Measurements from ENCODE around the gene SOX6. TPM values are rescaled to one million over a fixed set of nuclear protein-coding genes. Genes with fewer than 3 reads are reported as not detected.
"Not testable (repeated sequence)": the region's sequence is repeated elsewhere in the genome, so short reads cannot be mapped to it uniquely, and the experiment has no call there.

Gene SOX6
- total RNA-seq = 1 to 10 TPM; 7.6 to 7.8 TPM
- long read RNA-seq, partial matches to known transcripts = 1 of 3 reads
- long read RNA-seq, other reads (novel, unspliced or antisense) = 2 of 3 reads

GRCh38 chr11:16356057-16356760 is at the start of gene SOX6:
Gene SOX6 (minus strand): TSS chr11:16356546. CDS start chr11:16341248, 15,298 bp downstream.
- DNase-seq = no peak
- peak; percentile 44 for ATAC-seq
- intact Hi-C loops (cut with DNase I, micrococcal nuclease) = no loop called here

GRCh38 chr11:16404781-16405285 is 48.5 kb upstream of the SOX6 start:
- DNase-seq (no peak), ATAC-seq (no peak)
- intact Hi-C loops (cut with DNase I, micrococcal nuclease) = no loop called here

DNA sequence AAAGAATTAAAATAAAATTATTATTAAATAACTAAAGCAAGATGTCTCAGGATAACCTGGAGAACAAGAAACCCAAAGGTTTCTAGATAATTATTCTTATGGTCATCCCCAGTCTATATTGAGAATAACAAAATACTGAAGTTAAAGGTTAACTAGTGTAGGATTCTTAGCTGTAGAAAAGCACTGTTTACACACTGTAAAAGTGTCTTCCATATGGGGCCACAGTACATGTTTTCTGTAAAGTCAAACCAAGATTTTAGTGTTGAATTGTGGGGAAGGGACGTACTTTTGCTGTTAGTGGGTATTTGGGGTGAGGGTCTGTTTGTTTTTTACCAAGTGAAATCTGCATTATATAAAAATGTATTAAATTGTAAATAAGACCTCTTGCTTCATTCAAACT is 47.5 kb upstream of the SOX6 start:
- intact Hi-C loops (cut with DNase I, micrococcal nuclease) = no loop called here
- ATAC-seq = peak; percentile 79

DNA sequence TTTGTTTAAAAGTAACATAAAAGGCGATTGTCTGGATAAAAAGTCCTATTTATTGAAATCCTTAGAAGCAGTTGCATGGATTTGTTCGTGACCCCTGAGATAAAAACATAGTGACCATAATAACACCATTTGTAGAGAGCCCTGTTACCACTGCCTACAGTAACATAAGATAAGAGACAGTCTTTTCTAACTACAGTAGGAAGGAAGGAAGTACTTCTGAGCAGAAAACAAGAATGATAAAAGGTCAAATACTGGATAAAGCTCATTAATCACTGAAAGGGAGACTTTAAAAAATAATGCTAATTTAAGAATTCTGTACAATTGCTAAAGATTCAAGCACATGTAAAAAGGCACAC is 47.1 kb upstream of the SOX6 start:
- intact Hi-C loops (cut with DNase I, micrococcal nuclease) = no loop called here
- ATAC-seq = no peak
- DNase-seq = no peak

More for the DNA sequence above, 47.5 kb upstream of the SOX6 start:
- DNase-seq = no peak

DNA sequence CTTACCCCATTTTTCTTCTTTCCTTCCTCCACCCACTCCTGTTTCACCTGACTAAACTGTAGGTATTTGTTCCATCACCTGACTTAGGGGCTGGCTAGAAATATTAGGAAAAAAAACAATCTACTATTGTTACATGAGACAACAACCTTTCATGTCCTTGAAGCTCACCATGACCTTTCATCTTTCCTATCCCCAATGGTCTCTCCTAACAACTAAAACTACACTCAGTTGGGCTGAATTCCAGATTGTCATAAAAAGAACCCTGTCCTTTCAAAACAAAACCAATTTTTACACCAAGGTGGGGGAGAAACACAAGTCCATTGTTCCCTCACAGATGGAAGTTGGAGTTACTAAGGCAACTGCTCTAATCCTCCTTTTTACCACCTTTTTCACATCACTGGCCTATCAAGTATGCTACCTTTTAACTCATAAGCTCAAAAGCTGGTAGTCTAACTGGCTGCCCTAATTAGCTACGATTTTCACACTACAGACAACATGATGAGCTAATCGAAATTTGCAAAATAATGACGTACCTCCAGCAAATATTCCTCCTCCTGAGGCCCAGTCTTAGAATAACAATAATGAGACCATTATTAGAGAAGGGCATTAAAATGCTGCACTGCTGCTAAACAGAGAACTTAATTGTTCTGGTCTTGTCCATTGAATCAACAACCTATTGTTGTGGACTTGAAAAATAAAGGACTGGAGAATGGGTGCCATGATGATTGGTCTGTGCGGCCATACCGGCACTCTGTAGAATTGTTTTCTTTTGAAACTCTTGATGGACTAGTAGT is 46.5 kb upstream of the SOX6 start:
- intact Hi-C loops (cut with DNase I, micrococcal nuclease) = no loop called here
- DNase-seq = no peak
- ATAC-seq = no peak

- ATAC-seq (no peak), DNase-seq (no peak)
Observed at GRCh38 chr11:16397390-16397789, 41.0 kb upstream of the SOX6 start.

GRCh38 chr11:16395601-16396000 is 39.3 kb upstream of the SOX6 start:
- intact Hi-C loops (cut with DNase I, micrococcal nuclease) = no loop called here
- ATAC-seq (no peak), DNase-seq (no peak)

More at GRCh38 chr11:16397390-16397789, 41.0 kb upstream of the SOX6 start:
- intact Hi-C loops (cut with DNase I, micrococcal nuclease) = no loop called here

DNA sequence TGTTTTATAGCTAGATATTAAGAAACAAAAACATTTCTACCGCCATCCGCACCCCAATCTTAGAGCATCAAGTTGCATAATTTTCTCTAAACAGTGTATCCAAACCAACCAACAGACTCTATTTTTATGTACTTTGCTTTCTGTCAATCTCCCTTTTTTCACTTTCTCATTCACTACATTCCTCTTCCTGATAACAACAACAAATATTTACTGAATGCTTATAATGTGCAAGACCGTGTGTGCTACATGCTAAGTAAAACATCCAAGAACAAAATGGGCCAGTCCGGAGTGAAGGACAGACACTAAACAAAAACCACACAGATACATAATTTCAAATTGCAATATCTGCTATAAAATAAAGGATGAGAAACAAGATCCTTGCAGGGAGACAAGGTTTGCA is 38.6 kb upstream of the SOX6 start:
- DNase-seq = no peak
- ATAC-seq = no peak
- intact Hi-C loops (cut with DNase I, micrococcal nuclease) = no loop called here

GRCh38 chr11:16393340-16393739 is 37.0 kb upstream of the SOX6 start:
- DNase-seq (no peak), ATAC-seq (no peak)
- intact Hi-C loops (cut with DNase I, micrococcal nuclease) = no loop called here

- no peak for ATAC-seq
- intact Hi-C loops (cut with DNase I, micrococcal nuclease) = no loop called here
- DNase-seq = no peak
Observed at GRCh38 chr11:16392616-16393015, 36.3 kb upstream of the SOX6 start.

DNA sequence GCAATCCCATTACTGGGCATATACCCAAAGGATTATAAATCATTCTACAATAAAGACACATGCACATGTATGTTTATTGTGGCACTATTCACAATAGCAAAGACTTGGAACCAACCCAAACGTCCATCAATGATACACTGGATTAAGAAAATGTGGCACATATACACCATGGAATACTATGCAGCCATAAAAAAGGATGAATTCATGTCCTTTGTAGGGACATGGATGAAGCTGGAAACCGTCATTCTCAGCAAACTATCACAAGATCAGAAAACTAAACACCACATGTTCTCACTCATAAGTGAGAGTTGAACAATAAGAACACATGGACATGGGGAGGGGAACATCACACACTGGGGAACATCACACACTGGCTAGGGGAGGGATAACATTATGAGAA is 34.5 kb upstream of the SOX6 start:
- DNase-seq; intact Hi-C loops (cut with DNase I, micrococcal nuclease); ATAC-seq: not testable (repeated sequence)

- ATAC-seq = no peak
- intact Hi-C loops (cut with DNase I, micrococcal nuclease) = no loop called here
Observed at GRCh38 chr11:16385099-16385498, 28.8 kb upstream of the SOX6 start.

DNA sequence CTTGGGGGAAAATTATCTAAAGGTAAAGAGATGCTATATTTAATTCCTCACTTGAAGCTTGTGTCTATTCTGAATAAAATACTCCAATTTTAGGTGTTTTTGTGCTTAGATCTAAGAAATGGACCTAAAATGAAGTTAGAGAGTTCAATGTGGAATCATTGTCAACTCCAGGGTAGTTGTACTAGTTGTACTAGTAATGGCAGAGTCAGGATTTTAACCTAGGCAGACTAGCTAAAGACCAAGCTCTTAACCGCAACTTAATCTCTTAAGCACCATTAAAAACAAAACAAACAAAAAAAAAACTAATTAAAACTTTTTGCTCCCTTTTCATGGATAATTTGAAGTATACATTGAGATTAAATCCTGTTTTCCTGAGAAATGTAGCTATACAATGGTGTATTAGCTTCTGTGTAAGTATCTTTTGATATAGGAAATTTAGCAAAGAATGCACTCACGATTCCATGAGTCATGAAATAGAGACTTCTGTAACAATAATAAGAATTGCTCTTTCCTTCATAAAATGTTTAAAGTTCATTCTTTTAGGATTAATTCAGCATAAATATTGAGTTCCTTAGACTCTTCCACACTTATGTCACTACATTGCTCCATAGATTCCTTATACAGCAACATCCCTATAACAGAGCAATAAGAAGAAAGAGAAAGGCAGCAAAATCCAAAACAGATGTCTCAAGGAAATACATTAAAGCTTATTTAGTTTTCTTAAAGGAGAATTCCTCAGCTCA is 26.5 kb upstream of the SOX6 start:
- intact Hi-C loops (cut with DNase I, micrococcal nuclease) = no loop called here
- ATAC-seq = no peak
- DNase-seq = no peak

More at GRCh38 chr11:16385099-16385498, 28.8 kb upstream of the SOX6 start:
- DNase-seq = no peak

- DNase-seq = no peak
- no peak for ATAC-seq
- intact Hi-C loops (cut with DNase I, micrococcal nuclease) = no loop called here
Observed at GRCh38 chr11:16382186-16382585, 25.8 kb upstream of the SOX6 start.

DNA sequence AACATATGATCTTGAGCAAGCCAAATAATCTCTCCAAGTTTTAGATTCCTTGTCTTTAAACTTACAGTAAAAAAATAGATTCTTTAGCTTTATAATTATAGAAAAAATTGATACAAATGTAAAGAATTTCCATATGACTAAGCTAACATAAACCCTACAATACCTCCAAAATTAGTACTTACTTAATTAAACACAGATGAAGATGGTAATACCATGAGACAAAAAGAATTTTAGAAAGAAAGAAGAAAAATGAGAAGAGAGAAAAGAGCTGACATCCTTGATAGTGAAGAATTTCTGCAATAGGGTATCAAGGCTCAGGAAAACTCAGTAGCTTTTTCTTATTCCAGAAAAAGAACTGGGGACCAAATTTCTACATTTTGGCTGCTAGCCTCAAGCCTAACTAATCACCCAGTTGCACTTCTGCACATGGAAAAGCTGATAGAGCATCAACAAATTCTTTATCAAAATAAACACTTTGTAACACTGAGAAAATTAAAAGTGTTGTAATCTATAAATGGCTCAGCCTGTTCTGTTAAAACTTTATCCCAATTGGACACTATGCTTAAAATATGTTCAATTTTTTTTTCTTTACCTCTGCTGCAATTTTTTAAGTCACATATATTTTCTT is 24.7 kb upstream of the SOX6 start:
- intact Hi-C loops (cut with DNase I, micrococcal nuclease) = no loop called here
- DNase-seq (no peak), ATAC-seq (no peak)

- DNase-seq = no peak
- no peak for ATAC-seq
- intact Hi-C loops (cut with DNase I, micrococcal nuclease) = no loop called here
Observed at GRCh38 chr11:16378906-16379305, 22.6 kb upstream of the SOX6 start.

GRCh38 chr11:16377746-16378145 is 21.4 kb upstream of the SOX6 start:
- intact Hi-C loops (cut with DNase I, micrococcal nuclease) = no loop called here
- ATAC-seq (no peak), DNase-seq (no peak)

DNA sequence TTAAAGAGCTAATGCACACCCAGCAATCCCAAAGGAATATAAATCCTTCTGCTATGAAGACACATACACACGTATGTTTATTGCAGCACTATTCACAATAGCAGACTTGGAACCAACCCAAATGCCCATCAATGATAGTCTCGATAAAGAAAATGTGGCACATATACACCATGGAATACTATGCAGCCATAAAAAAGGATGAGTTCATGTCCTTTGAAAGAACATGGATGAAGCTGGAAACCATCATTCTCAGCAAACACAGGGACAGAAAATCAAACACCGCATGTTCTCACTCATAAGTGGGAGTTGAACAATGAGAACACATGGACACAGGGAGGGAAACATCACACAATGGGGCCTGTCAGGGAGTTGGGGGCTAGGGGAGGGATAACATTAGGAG is 19.3 kb upstream of the SOX6 start:
- DNase-seq; intact Hi-C loops (cut with DNase I, micrococcal nuclease); ATAC-seq: not testable (repeated sequence)

- ATAC-seq = no peak
- DNase-seq = no peak
- intact Hi-C loops (cut with DNase I, micrococcal nuclease) = no loop called here
Observed at GRCh38 chr11:16373768-16374167, 17.4 kb upstream of the SOX6 start.
